Spleen (tissue), 11 donors: Measurements from ENCODE around the gene MYH7. TPM values are rescaled to one million over a fixed set of nuclear protein-coding genes. Genes with fewer than 3 reads are reported as not detected.

Source experiments
- DNase-seq: peaks from one replicate; pipeline ENCODE4 v3.0.0-alpha.2; 2020
- H3K27ac ChIP-seq, 8 donors: fragments of 200-600 bp; sonication (generic) in 7 of 8; 1 replicate in 4 of 8; 2 replicates in 4 of 8; pipeline versions ENCODE4 v1.5.0 to v1.8.0; 2016 to 2021; ENCODE audit warnings: inconsistent platforms in 4 of 8, mild to moderate bottlenecking in 4 of 8, moderate library complexity in 1 of 8
- H3K27me3 ChIP-seq, 7 donors: fragments of 200-600 bp; sonication (generic) in 6 of 7; replicated peaks in 1 of 7; 1 replicate in 4 of 7; 2 replicates in 3 of 7; pipeline versions ENCODE4 v1.5.0 to v1.8.0; 2016 to 2021; ENCODE audit warnings: inconsistent platforms in 3 of 7, mild to moderate bottlenecking in 1 of 7
- H3K36me3 ChIP-seq, 6 donors: fragments of 200-600 bp; sonication (generic) in 5 of 6; 1 replicate in 4 of 6; 2 replicates in 2 of 6; pipeline versions ENCODE4 v1.5.0 to v1.8.0; 2016 to 2021; ENCODE audit warnings: inconsistent platforms in 2 of 6
- H3K4me1 ChIP-seq, 6 donors: fragments of 200-600 bp; sonication (generic) in 5 of 6; 1 replicate in 3 of 6; 2 replicates in 3 of 6; pipeline versions ENCODE4 v1.5.0 to v1.8.0; 2016 to 2021; ENCODE audit warnings: inconsistent platforms in 3 of 6
- H3K4me3 ChIP-seq, 8 donors: fragments of 200-600 bp; sonication (generic) in 7 of 8; 1 replicate in 4 of 8; 2 replicates in 4 of 8; pipeline versions ENCODE4 v1.5.0 to v1.8.0; 2016 to 2021; ENCODE audit warnings: inconsistent platforms in 4 of 8, mild to moderate bottlenecking in 4 of 8, moderate library complexity in 2 of 8
- H3K9me3 ChIP-seq, 8 donors: fragments of 200-600 bp; sonication (generic) in 7 of 8; 1 replicate in 4 of 8; 2 replicates in 4 of 8; pipeline versions ENCODE4 v1.5.0 to v1.8.0; 2016 to 2021; ENCODE audit warnings: inconsistent platforms in 4 of 8
- CTCF ChIP-seq, 11 experiments: fragments of 200-600 bp in 7 of 11; fragments of 450-650 bp in 4 of 11; sonication (generic) in 4 of 11; IDR thresholded peaks in 8 of 11; conservative IDR thresholded peaks in 3 of 11; 1 replicate in 7 of 11; 2 replicates in 4 of 11; pipeline versions ENCODE4 v1.4.0 to v1.8.0; 2016 to 2021; ENCODE audit warnings: antibody characterized with exemption in 11 of 11, inconsistent platforms in 4 of 11, mild to moderate bottlenecking in 1 of 11
- POLR2A ChIP-seq, 3 donors: fragments of 450-650 bp; IDR thresholded peaks; one replicate each; pipeline ENCODE4 v1.5.1; 2017; ENCODE audit warnings: antibody characterized with exemption in 3 of 3, mild to moderate bottlenecking in 1 of 3
- POLR2AphosphoS5 ChIP-seq, 3 donors: sonication (generic); formaldehyde crosslinking; IDR thresholded peaks; one replicate each; pipeline ENCODE4 v1.5.1; 2017; ENCODE audit warnings: antibody characterized with exemption in 3 of 3
- WGBS, 5 donors: extraction: QIAGEN DNeasy Blood & Tissue Kit in 3 of 5; methylation state at CpG; one replicate each; pipeline versions ENCODE4 v1.1.5 to v1.1.7; 2013 to 2018; 5-methylcytosine and 5-hydroxymethylcytosine counted together
- intact Hi-C: fragments of 100-400 bp; cut with DNase I; formaldehyde crosslinking; loops from one replicate; pipeline ENCODE4 v1.15.0; 2023; ENCODE audit warnings: low total_unique reads
- polyA plus RNA-seq, 3 donors: library from polyadenylated mRNA; stranded (reverse); fragments of 200-250 nt; gene quantifications; one replicate each; pipeline ENCODE4 v1.2.1, GENCODE V29; 2013
- total RNA-seq, 7 donors: library from RNA; depleted of rRNA in 3 of 7; stranded (reverse); fragments of >200 nt in 3 of 7; fragmentation: NEBNext Ultra II Directional in 4 of 7; extraction: Animal tissue kit (Norgen Biotek cat#: 25700) in 4 of 7; gene quantifications; one replicate each; pipeline versions ENCODE4 v1.1.0 to v1.2.1, GENCODE V29; 2016 to 2021
- donor health status: healthy with polysubstance abuse.
- donor health status: DM: no; HTN: no; CAD: no; lungs with moderate emphysema.
- donor health status: DM: no; HTN: no; CAD: no.
- donor health status: Bipolar disorder and iron deficiency.
- donor health status: healthy.
- donor health status: DM: no; HTN: no; CAD: no.
- donor health status: DM: yes; HTN: yes; CAD: no.

MYH7 gene
- total and polyA plus RNA-seq, 10 donors = 0.06 to 0.65 (median 0.11) TPM; not detected in 6

- 75 to 90% (median 80%) methylated on average over 3 of the region's 3 CpGs for WGBS, 5 donors
- Histone ChIP-seq H3K27ac (no peak overlapping the region), H3K36me3 (peaks cover 0 to 94% (median 28%) of the 10 kb centered on the region in 6 donors), H3K4me1 (peaks cover 0 to 16% (median 0%) of the 10 kb centered on the region in 6 donors), H3K27me3 (no peaks in the 10 kb centered on the region), H3K4me3 (no peak overlapping the region), H3K9me3 (no peaks in the 10 kb centered on the region)
- DNase-seq = no peak
- intact Hi-C loops = no loop called here
- no peak for TF ChIP-seq CTCF (IDR thresholded peaks at IDR 0.05 in 8 of 11, conservative IDR thresholded peaks at IDR 0.05 in 3 of 11)
- no peak for TF ChIP-seq POLR2A (IDR thresholded peaks at IDR 0.05)
- TF ChIP-seq POLR2AphosphoS5 (IDR thresholded peaks at IDR 0.05) = no peak
Measured at GRCh38 chr14:23481362-23481970, 46.0 kb upstream of the MYH7 start.

- intact Hi-C loops = loop anchor here (5.0 kb wide), 1 partner anchor 84 kb away; no protein-coding TSS in a partner anchor
- WGBS, 5 donors = 26 to 42% (median 40%) methylated on average over 5 of the region's 5 CpGs
- TF ChIP-seq POLR2A (IDR thresholded peaks at IDR 0.05) = no peak
- TF ChIP-seq CTCF (IDR thresholded peaks at IDR 0.05 in 8 of 11, conservative IDR thresholded peaks at IDR 0.05 in 3 of 11) = peak in 10 of 11 experiments; percentile 29 to 72 (median 68)
- DNase-seq = no peak
- no peaks in the 10 kb centered on the region for H3K9me3 ChIP-seq
- peaks cover 0 to 16% (median 0%) of the 10 kb centered on the region in 6 donors for H3K4me1 ChIP-seq
- no peaks in the 10 kb centered on the region for H3K27me3 ChIP-seq
- peaks cover 8 to 94% (median 55%) of the 10 kb centered on the region in 6 donors for H3K36me3 ChIP-seq
- H3K4me3 ChIP-seq = no peak overlapping the region
- no peak overlapping the region for H3K27ac ChIP-seq
Measured at GRCh38 chr14:23478109-23478759, 42.8 kb upstream of the MYH7 start.

GRCh38 chr14:23470947-23471346, 35.5 kb upstream of the MYH7 start:
- TF ChIP-seq POLR2A (IDR thresholded peaks at IDR 0.05) (no peak), POLR2AphosphoS5 (IDR thresholded peaks at IDR 0.05) (no peak), CTCF (IDR thresholded peaks at IDR 0.05 in 8 of 11, conservative IDR thresholded peaks at IDR 0.05 in 3 of 11) (no peak)
- H3K36me3 ChIP-seq = peaks cover 6 to 54% (median 51%) of the 10 kb centered on the region in 6 donors
- no peak for DNase-seq
- H3K4me3 ChIP-seq = no peak overlapping the region
- H3K27me3 ChIP-seq = no peaks in the 10 kb centered on the region
- peaks cover 9 to 25% (median 10%) of the 10 kb centered on the region in 6 donors for H3K4me1 ChIP-seq
- intact Hi-C loops = loop anchor here (5.0 kb wide), 1 partner anchor 76 kb away; no protein-coding TSS in a partner anchor
- H3K27ac ChIP-seq = no peak overlapping the region
- H3K9me3 ChIP-seq = no peaks in the 10 kb centered on the region
- 88 to 98% (median 91%) methylated on average over 1 of the region's 1 CpG for WGBS, 5 donors

- Histone ChIP-seq H3K27ac (peak overlapping the region; percentile 65 to 90 (median 81)), H3K36me3 (peaks cover 3 to 44% (median 41%) of the 10 kb centered on the region in 6 donors), H3K9me3 (no peaks in the 10 kb centered on the region), H3K4me3 (peak overlapping the region; percentile 83 to 98 (median 96)), H3K4me1 (peaks cover 9 to 25% (median 10%) of the 10 kb centered on the region in 6 donors), H3K27me3 (no peaks in the 10 kb centered on the region)
- no peak for DNase-seq
- TF ChIP-seq CTCF (IDR thresholded peaks at IDR 0.05 in 8 of 11, conservative IDR thresholded peaks at IDR 0.05 in 3 of 11) = no peak
- peak in 1 of 3 donors; percentile 10 for TF ChIP-seq POLR2AphosphoS5 (IDR thresholded peaks at IDR 0.05)
- 2 to 4% (median 4%) methylated on average over 11 of the region's 11 CpGs for WGBS, 5 donors
- intact Hi-C loops = loop anchor here (5.0 to 10.0 kb wide), 2 partner anchors 77 to 145 kb away; partner anchors contain the start of gene PABPN1
Measured at GRCh38 chr14:23469906-23470403, 34.5 kb upstream of the MYH7 start.
